H1 (cell line): ENCODE results near the gene SLC35F1. TPM values are rescaled to one million over a fixed set of nuclear protein-coding genes. Genes with fewer than 3 reads are reported as not detected.

Source experiments
- EP300 ChIP-seq, 2 experiments: IDR thresholded peaks; 1 replicate in 1 of 2; 2 replicates in 1 of 2; pipeline ENCODE4 v1.6.1; 2011 to 2012; ENCODE audit warnings: low read depth in 2 of 2, low read length in 2 of 2, mild to moderate bottlenecking in 2 of 2, borderline replicate concordance in 1 of 2, inconsistent platforms in 1 of 2, moderate library complexity in 1 of 2
- HDAC2 ChIP-seq, 2 experiments: fragments of 300-600 bp in 1 of 2; sonication (generic) in 1 of 2; IDR thresholded peaks; 2 replicates each; pipeline ENCODE4 v1.6.1; 2011 to 2012; ENCODE audit warnings: low read depth in 2 of 2, low read length in 2 of 2, mild to moderate bottlenecking in 2 of 2, moderate library complexity in 2 of 2, borderline replicate concordance in 1 of 2, inconsistent platforms in 1 of 2
- JUND ChIP-seq: IDR thresholded peaks from 2 replicates; pipeline ENCODE4 v1.6.1; 2011; ENCODE audit warnings: mild to moderate bottlenecking, improper control_type of control experiment, low read length
- SAP30 ChIP-seq: fragments of 300-600 bp; sonication (generic); IDR thresholded peaks from 2 replicates; pipeline ENCODE4 v1.7.1; 2012; ENCODE audit warnings: low read length, moderate library complexity, mild to moderate bottlenecking, inconsistent platforms; ENCODE audit not compliant: insufficient read depth, insufficient replicate concordance
- TEAD4 ChIP-seq: IDR thresholded peaks from 2 replicates; pipeline ENCODE4 v1.6.1; 2012; ENCODE audit warnings: low read depth, low read length, inconsistent platforms, mixed read lengths
- polyA plus RNA-seq, 7 experiments: library from polyadenylated mRNA; depleted of rRNA in 3 of 7; stranded (reverse) in 5 of 7; unstranded in 2 of 7; fragments of >200 nt in 5 of 7; fragments of 200-250 nt in 2 of 7; gene quantifications; 1 replicate in 5 of 7; 2 replicates in 1 of 7; 4 replicates in 1 of 7; pipeline versions ENCODE4 v1.2.1 to v1.2.3, GENCODE V29; 2011 to 2013; ENCODE audit warnings: missing spikeins in 2 of 7, mixed read lengths in 2 of 7
- total RNA-seq: library from RNA; stranded (reverse); fragmentation: NEBNext Ultra II Directional; extraction: Animal tissue kit (Norgen Biotek cat#: 25700); gene quantifications from 2 replicates; pipeline ENCODE4 v1.2.1, GENCODE V29; 2021
- TF ChIP-seq, protein P1 (sequence below): fragments of 300-600 bp; sonication (generic); IDR thresholded peaks from 2 replicates; pipeline ENCODE4 v1.7.1; 2012; ENCODE audit warnings: low read length, moderate library complexity, mild to moderate bottlenecking, inconsistent platforms; ENCODE audit not compliant: insufficient replicate concordance
- TF ChIP-seq, protein P2 (sequence below): IDR thresholded peaks from 2 replicates; pipeline ENCODE4 v1.6.1; 2012; ENCODE audit warnings: inconsistent platforms

The SLC35F1 gene
- total and polyA plus RNA-seq, 2 of the 8 experiments (the other 6 are each of a cell fraction or from before 2014, with no cell fraction given), result 7.0 to 10.0 TPM

DNA sequence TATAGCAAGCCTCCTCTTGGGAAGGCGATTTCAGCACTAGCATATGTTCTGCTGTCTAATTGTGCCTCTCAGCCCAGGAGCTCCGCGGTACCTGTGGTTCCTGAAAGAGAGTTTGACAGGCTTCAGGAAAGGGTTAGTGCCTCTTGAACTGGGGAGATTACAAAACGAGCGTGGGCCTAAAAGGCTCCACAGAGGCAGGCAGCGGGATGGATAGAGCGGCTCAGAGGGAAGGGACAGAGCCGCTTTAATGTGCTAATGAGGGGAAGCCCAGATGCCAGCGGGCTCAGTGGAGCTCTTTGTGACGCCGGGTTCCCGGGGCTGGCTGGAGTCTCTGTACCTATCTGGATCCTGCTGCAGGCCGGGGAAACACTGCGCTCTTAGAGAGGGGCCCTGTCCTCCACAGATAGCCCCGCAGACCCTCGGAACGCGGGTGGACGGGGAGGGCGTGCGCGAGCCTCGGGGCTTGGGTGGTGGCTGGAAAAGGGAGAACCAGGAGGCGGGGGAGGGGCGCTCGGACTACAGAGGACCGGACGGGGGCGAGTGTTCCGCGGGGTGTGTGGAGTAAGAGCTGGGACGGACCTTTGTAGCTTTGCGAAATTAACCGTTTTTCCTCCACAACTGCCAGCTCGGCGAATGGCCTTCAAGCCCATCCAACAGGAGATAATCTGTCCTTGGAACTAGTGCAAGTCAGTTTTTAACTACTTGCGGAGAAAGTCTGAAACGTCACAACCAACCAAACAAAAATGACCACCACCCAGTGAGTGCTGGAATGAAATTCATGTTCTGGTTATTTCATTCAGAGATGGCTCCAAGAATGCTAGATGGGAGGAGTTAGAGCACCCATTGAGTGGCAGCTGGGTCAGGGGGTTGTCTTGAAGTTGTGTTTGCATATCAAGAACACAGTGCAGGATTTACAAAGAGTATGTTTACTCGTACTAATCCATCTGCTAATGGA, 13.0 kb downstream of the SLC35F1 start (continued):
- TF ChIP-seq, protein P1, sequence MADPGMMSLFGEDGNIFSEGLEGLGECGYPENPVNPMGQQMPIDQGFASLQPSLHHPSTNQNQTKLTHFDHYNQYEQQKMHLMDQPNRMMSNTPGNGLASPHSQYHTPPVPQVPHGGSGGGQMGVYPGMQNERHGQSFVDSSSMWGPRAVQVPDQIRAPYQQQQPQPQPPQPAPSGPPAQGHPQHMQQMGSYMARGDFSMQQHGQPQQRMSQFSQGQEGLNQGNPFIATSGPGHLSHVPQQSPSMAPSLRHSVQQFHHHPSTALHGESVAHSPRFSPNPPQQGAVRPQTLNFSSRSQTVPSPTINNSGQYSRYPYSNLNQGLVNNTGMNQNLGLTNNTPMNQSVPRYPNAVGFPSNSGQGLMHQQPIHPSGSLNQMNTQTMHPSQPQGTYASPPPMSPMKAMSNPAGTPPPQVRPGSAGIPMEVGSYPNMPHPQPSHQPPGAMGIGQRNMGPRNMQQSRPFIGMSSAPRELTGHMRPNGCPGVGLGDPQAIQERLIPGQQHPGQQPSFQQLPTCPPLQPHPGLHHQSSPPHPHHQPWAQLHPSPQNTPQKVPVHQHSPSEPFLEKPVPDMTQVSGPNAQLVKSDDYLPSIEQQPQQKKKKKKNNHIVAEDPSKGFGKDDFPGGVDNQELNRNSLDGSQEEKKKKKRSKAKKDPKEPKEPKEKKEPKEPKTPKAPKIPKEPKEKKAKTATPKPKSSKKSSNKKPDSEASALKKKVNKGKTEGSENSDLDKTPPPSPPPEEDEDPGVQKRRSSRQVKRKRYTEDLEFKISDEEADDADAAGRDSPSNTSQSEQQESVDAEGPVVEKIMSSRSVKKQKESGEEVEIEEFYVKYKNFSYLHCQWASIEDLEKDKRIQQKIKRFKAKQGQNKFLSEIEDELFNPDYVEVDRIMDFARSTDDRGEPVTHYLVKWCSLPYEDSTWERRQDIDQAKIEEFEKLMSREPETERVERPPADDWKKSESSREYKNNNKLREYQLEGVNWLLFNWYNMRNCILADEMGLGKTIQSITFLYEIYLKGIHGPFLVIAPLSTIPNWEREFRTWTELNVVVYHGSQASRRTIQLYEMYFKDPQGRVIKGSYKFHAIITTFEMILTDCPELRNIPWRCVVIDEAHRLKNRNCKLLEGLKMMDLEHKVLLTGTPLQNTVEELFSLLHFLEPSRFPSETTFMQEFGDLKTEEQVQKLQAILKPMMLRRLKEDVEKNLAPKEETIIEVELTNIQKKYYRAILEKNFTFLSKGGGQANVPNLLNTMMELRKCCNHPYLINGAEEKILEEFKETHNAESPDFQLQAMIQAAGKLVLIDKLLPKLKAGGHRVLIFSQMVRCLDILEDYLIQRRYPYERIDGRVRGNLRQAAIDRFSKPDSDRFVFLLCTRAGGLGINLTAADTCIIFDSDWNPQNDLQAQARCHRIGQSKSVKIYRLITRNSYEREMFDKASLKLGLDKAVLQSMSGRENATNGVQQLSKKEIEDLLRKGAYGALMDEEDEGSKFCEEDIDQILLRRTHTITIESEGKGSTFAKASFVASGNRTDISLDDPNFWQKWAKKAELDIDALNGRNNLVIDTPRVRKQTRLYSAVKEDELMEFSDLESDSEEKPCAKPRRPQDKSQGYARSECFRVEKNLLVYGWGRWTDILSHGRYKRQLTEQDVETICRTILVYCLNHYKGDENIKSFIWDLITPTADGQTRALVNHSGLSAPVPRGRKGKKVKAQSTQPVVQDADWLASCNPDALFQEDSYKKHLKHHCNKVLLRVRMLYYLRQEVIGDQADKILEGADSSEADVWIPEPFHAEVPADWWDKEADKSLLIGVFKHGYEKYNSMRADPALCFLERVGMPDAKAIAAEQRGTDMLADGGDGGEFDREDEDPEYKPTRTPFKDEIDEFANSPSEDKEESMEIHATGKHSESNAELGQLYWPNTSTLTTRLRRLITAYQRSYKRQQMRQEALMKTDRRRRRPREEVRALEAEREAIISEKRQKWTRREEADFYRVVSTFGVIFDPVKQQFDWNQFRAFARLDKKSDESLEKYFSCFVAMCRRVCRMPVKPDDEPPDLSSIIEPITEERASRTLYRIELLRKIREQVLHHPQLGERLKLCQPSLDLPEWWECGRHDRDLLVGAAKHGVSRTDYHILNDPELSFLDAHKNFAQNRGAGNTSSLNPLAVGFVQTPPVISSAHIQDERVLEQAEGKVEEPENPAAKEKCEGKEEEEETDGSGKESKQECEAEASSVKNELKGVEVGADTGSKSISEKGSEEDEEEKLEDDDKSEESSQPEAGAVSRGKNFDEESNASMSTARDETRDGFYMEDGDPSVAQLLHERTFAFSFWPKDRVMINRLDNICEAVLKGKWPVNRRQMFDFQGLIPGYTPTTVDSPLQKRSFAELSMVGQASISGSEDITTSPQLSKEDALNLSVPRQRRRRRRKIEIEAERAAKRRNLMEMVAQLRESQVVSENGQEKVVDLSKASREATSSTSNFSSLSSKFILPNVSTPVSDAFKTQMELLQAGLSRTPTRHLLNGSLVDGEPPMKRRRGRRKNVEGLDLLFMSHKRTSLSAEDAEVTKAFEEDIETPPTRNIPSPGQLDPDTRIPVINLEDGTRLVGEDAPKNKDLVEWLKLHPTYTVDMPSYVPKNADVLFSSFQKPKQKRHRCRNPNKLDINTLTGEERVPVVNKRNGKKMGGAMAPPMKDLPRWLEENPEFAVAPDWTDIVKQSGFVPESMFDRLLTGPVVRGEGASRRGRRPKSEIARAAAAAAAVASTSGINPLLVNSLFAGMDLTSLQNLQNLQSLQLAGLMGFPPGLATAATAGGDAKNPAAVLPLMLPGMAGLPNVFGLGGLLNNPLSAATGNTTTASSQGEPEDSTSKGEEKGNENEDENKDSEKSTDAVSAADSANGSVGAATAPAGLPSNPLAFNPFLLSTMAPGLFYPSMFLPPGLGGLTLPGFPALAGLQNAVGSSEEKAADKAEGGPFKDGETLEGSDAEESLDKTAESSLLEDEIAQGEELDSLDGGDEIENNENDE, result no peak
- no peak for TF ChIP-seq SAP30
- TF ChIP-seq, protein P2, sequence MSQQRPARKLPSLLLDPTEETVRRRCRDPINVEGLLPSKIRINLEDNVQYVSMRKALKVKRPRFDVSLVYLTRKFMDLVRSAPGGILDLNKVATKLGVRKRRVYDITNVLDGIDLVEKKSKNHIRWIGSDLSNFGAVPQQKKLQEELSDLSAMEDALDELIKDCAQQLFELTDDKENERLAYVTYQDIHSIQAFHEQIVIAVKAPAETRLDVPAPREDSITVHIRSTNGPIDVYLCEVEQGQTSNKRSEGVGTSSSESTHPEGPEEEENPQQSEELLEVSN, result no peak
- peak; percentile 93 to 94; a peak in 3 of 4 replicates for TF ChIP-seq HDAC2 (IDR thresholded peaks at IDR 0.05; ENCODE audit: borderline replicate concordance in 1 of 2, low read depth in 2 of 2, low read length in 2 of 2)
- peak in 1 of 2 experiments; percentile 88; a peak in 1 of 3 replicates for TF ChIP-seq EP300 (IDR thresholded peaks at IDR 0.05; ENCODE audit: borderline replicate concordance in 1 of 2, low read depth in 2 of 2, low read length in 2 of 2)
- TF ChIP-seq JUND, result no peak
- peak; percentile 62; the same call in 1 of the 2 replicates for TF ChIP-seq TEAD4
